A673 (cell line): ENCODE data around the gene KRTAP4-16. TPM values are rescaled to one million over a fixed set of nuclear protein-coding genes. Genes with fewer than 3 reads are reported as not detected.
"Not testable (repeated sequence)": the region's sequence is repeated elsewhere in the genome, so short reads cannot be mapped to it uniquely, and the experiment has no call there.

Experiments used
- BruUV-seq: library from RNA; stranded (reverse); fragments of 400-500 nt; replicated peaks from 2 replicates; lab custom pipeline; 2021; lab: Mats Ljungman, UMichigan
- CTCF ChIA-PET: fragments of 300-600 bp; sonication (Branson Sonifier 250); formaldehyde crosslinking; loops from one replicate; lab custom pipeline; 2022; ENCODE audit warnings: antibody characterized with exemption; lab: Charles Lee
- POLR2A ChIA-PET: fragments of 300-600 bp; sonication (Branson Sonifier 250); formaldehyde crosslinking; loops from one replicate; lab custom pipeline; 2022; ENCODE audit warnings: antibody characterized with exemption; ENCODE audit not compliant: low non-redundant PET; lab: Charles Lee
- DNase-seq: peaks from one replicate; pipeline ENCODE4 v3.0.0-alpha.2; 2015; ENCODE audit warnings: low spot score
- H3K27ac ChIP-seq: fragments of 200-600 bp; sonication (generic); 2 replicates; pipeline ENCODE4 v1.5.1; 2016; ENCODE audit warnings: mixed run types, low read depth, mild to moderate bottlenecking, mixed read lengths, antibody characterized with exemption, low read length; ENCODE audit not compliant: poor library complexity, severe bottlenecking
- H3K27me3 ChIP-seq: fragments of 200-600 bp; sonication (generic); replicated peaks from 2 replicates; pipeline ENCODE4 v1.6.1; 2017; ENCODE audit warnings: mixed run types, low read depth, mild to moderate bottlenecking, mixed read lengths, antibody characterized with exemption, low read length; ENCODE audit not compliant: insufficient read depth, poor library complexity
- H3K36me3 ChIP-seq: fragments of 200-600 bp; sonication (generic); 2 replicates; pipeline ENCODE4 v1.6.1; 2016; ENCODE audit warnings: mixed run types, mild to moderate bottlenecking, mixed read lengths, antibody characterized with exemption, low read length; ENCODE audit not compliant: insufficient read depth, poor library complexity, severe bottlenecking
- H3K4me1 ChIP-seq: fragments of 200-600 bp; sonication (generic); 2 replicates; pipeline ENCODE4 v1.6.1; 2017; ENCODE audit warnings: mixed run types, mild to moderate bottlenecking, mixed read lengths, antibody characterized with exemption, low read length; ENCODE audit not compliant: insufficient read depth, poor library complexity, severe bottlenecking
- H3K4me3 ChIP-seq: fragments of 200-600 bp; sonication (generic); 2 replicates; pipeline ENCODE4 v1.5.1; 2016; ENCODE audit warnings: low read depth, mixed run types, mild to moderate bottlenecking, mixed read lengths, low read length; ENCODE audit not compliant: poor library complexity, severe bottlenecking
- H3K9me3 ChIP-seq: fragments of 200-600 bp; sonication (generic); 2 replicates; pipeline ENCODE4 v1.6.1; 2016; ENCODE audit warnings: mixed run types, low read depth, mild to moderate bottlenecking, mixed read lengths, antibody characterized with exemption, low read length; ENCODE audit not compliant: poor library complexity, severe bottlenecking
- CTCF ChIP-seq: fragments of 300-800, 200-600 bp; sonication (generic); conservative IDR thresholded peaks from 2 replicates; pipeline ENCODE4 v1.5.1; 2017; ENCODE audit warnings: low read depth, mild to moderate bottlenecking, antibody characterized with exemption, low read length, moderate library complexity, mixed read lengths
- EZH2 ChIP-seq: fragments of 200-600 bp; sonication (generic); IDR thresholded peaks from 2 replicates; pipeline ENCODE4 v1.6.1; 2017; ENCODE audit warnings: borderline replicate concordance, low read depth, mild to moderate bottlenecking, mixed read lengths, antibody characterized with exemption, low read length; ENCODE audit not compliant: poor library complexity, severe bottlenecking
- intact Hi-C: fragments of 100-400 bp; cut with micrococcal nuclease; formaldehyde crosslinking; loops from one replicate; pipeline ENCODE4 v1.10.0; 2022; ENCODE audit not compliant: unreplicated experiment
- total RNA-seq: library from RNA; stranded (reverse); gene quantifications from 2 replicates; pipeline ENCODE4 v1.2.3, GENCODE V29; 2021

The KRTAP4-16 gene
- total RNA-seq, 1 experiment from 2014 or later = not detected

- no peaks in the 10 kb centered on the region for H3K27me3 ChIP-seq
- no peak within 1 kb of the TSS for H3K27ac ChIP-seq
- H3K36me3 ChIP-seq = no peaks in the 10 kb centered on the region
- POLR2A ChIA-PET = no interaction called here
- H3K4me3 ChIP-seq = no peak within 1 kb of the TSS
- no peak for DNase-seq
- TF ChIP-seq CTCF = no peak
- TF ChIP-seq EZH2 = no peak
- peaks cover 3% of the 10 kb centered on the region for H3K4me1 ChIP-seq
- BruUV-seq = no TSS peak
- CTCF ChIA-PET = no interaction called here
- H3K9me3 ChIP-seq = peaks cover 21% of the 10 kb centered on the region
- intact Hi-C loops = no loop called here
Measured at GRCh38 chr17:41140360-41141131, 38.5 kb upstream of the KRTAP4-16 start, which contains the start of gene KRTAP4-6. Gene KRTAP4-6 (minus strand): TSS chr17:41140544. CDS start chr17:41140487, 57 bp downstream.

GRCh38 chr17:41139865-41140264 is 37.9 kb upstream of the KRTAP4-16 start:
- intact Hi-C loops = not testable (repeated sequence)

GRCh38 chr17:41133880-41134735 is 32.1 kb upstream of the KRTAP4-16 start:
- Histone ChIP-seq H3K27ac (no peak overlapping the region), H3K4me1 (no peaks in the 10 kb centered on the region), H3K27me3 (no peaks in the 10 kb centered on the region), H3K36me3 (no peaks in the 10 kb centered on the region), H3K9me3 (no peaks in the 10 kb centered on the region), H3K4me3 (no peak overlapping the region)
- CTCF ChIA-PET = no interaction called here
- DNase-seq = no peak
- BruUV-seq = no TSS peak
- POLR2A ChIA-PET = no interaction called here
- intact Hi-C loops = no loop called here
- no peak for TF ChIP-seq EZH2
- no peak for TF ChIP-seq CTCF

More at GRCh38 chr17:41139865-41140264, 37.9 kb upstream of the KRTAP4-16 start:
- BruUV-seq, H3K27ac ChIP-seq, POLR2A ChIA-PET, H3K36me3 ChIP-seq, CTCF ChIA-PET, H3K27me3 ChIP-seq, H3K4me1 ChIP-seq, DNase-seq, H3K4me3 ChIP-seq: not testable (repeated sequence)
- peaks cover 21% of the 10 kb centered on the region for H3K9me3 ChIP-seq
